ENCODE measurements around the gene ATP6V0D1. TPM values are rescaled to one million over a fixed set of nuclear protein-coding genes. Genes with fewer than 3 reads are reported as not detected.

The ATP6V0D1 gene
- total RNA-seq, 1 experiment from 2014 or later = 50.5 TPM

- no TSS peak for BruUV-seq (replicated peaks)
- ChIA-PET CTCF (interaction anchor here (0.6 to 3.2 kb wide), 5 partner anchors 16 to 147 kb away, joined by 3 to 10 read pairs (median 3); no protein-coding TSS in a partner anchor), POLR2A (interaction anchor here (0.7 to 0.8 kb wide), 2 partner anchors 36 to 149 kb away, joined by 3 read pairs; no protein-coding TSS in a partner anchor)
- H3K27me3 Mint-ChIP-seq (ENCODE audit: insufficient read depth, unreplicated experiment) = no peaks in the 10 kb centered on the region
- H3K36me3 Mint-ChIP-seq (ENCODE audit: insufficient read depth, unreplicated experiment) = peaks cover 22% of the 10 kb centered on the region
- no peak overlapping the region for H3K4me3 Mint-ChIP-seq (ENCODE audit: unreplicated experiment)
- H3K4me1 Mint-ChIP-seq (ENCODE audit: insufficient read depth, unreplicated experiment) = peaks cover 14% of the 10 kb centered on the region
- intact Hi-C loops (cut with micrococcal nuclease) = loop anchor here (10.0 kb wide), 1 partner anchor 70 kb away; no protein-coding TSS in a partner anchor
- H3K9me3 Mint-ChIP-seq (ENCODE audit: unreplicated experiment) = no peaks in the 10 kb centered on the region
- no peak for TF ChIP-seq CTCF (IDR thresholded peaks at IDR 0.05; ENCODE audit: unreplicated experiment)
- no peak overlapping the region for H3K27ac Mint-ChIP-seq (ENCODE audit: low read depth, unreplicated experiment)
- DNase-seq (ENCODE audit: unreplicated experiment) = no peak
Observed at GRCh38 chr16:67444259-67445125, 36.5 kb downstream of the ATP6V0D1 start.

- H3K9me3 Mint-ChIP-seq (ENCODE audit: unreplicated experiment) = no peaks in the 10 kb centered on the region
- BruUV-seq (replicated peaks) = no TSS peak
- no peaks in the 10 kb centered on the region for H3K27me3 Mint-ChIP-seq (ENCODE audit: insufficient read depth, unreplicated experiment)
- TF ChIP-seq CTCF (IDR thresholded peaks at IDR 0.05; ENCODE audit: unreplicated experiment) = no peak
- peaks cover 32% of the 10 kb centered on the region for H3K36me3 Mint-ChIP-seq (ENCODE audit: insufficient read depth, unreplicated experiment)
- no peak for DNase-seq (ENCODE audit: unreplicated experiment)
- peaks cover 20% of the 10 kb centered on the region for H3K4me1 Mint-ChIP-seq (ENCODE audit: insufficient read depth, unreplicated experiment)
- intact Hi-C loops (cut with micrococcal nuclease) = loop anchor here (10.0 kb wide), 1 partner anchor 68 kb away; no protein-coding TSS in a partner anchor
- POLR2A ChIA-PET = interaction anchor here (0.6 kb wide), 1 partner anchor 22 kb away, joined by 4 read pairs; no protein-coding TSS in a partner anchor
- CTCF ChIA-PET = interaction anchor here (1.3 to 3.2 kb wide), 2 partner anchors 15 to 22 kb away, joined by 3 to 10 read pairs; no protein-coding TSS in a partner anchor
- no peak overlapping the region for H3K27ac Mint-ChIP-seq (ENCODE audit: low read depth, unreplicated experiment)
- no peak overlapping the region for H3K4me3 Mint-ChIP-seq (ENCODE audit: unreplicated experiment)
Observed at GRCh38 chr16:67443265-67443664, 37.7 kb downstream of the ATP6V0D1 start.

GRCh38 chr16:67442581-67443255, 38.2 kb downstream of the ATP6V0D1 start:
- POLR2A ChIA-PET = interaction anchor here (0.6 to 3.2 kb wide), 2 partner anchors 11 to 21 kb away, joined by 4 to 13 read pairs; partner anchors contain the start of gene HSD11B2
- CTCF ChIA-PET = interaction anchor here (0.7 to 3.2 kb wide), 5 partner anchors 15 to 1930 kb away, joined by 3 to 10 read pairs (median 4); no protein-coding TSS in a partner anchor

More at GRCh38 chr16:67442581-67443255, 38.2 kb downstream of the ATP6V0D1 start:
- H3K27ac Mint-ChIP-seq (ENCODE audit: low read depth, unreplicated experiment) = no peak overlapping the region
- BruUV-seq (replicated peaks) = no TSS peak
- no peaks in the 10 kb centered on the region for H3K27me3 Mint-ChIP-seq (ENCODE audit: insufficient read depth, unreplicated experiment)
- H3K36me3 Mint-ChIP-seq (ENCODE audit: insufficient read depth, unreplicated experiment) = peaks cover 33% of the 10 kb centered on the region
- no peak for TF ChIP-seq CTCF (IDR thresholded peaks at IDR 0.05; ENCODE audit: unreplicated experiment)
- H3K4me1 Mint-ChIP-seq (ENCODE audit: insufficient read depth, unreplicated experiment) = peaks cover 20% of the 10 kb centered on the region
- no peaks in the 10 kb centered on the region for H3K9me3 Mint-ChIP-seq (ENCODE audit: unreplicated experiment)
- intact Hi-C loops (cut with micrococcal nuclease) = loop anchor here (10.0 kb wide), 1 partner anchor 68 kb away; no protein-coding TSS in a partner anchor
- DNase-seq (ENCODE audit: unreplicated experiment) = no peak
- no peak overlapping the region for H3K4me3 Mint-ChIP-seq (ENCODE audit: unreplicated experiment)
